ENCODE measurements around the gene SPAG9.
A peak's percentile ranks its signal among the peaks of the same experiment; 100 is the strongest.
"Not testable (repeated sequence)": the region's sequence is repeated elsewhere in the genome, so short reads cannot be mapped to it uniquely, and the experiment has no call there.

The SPAG9 gene

DNA sequence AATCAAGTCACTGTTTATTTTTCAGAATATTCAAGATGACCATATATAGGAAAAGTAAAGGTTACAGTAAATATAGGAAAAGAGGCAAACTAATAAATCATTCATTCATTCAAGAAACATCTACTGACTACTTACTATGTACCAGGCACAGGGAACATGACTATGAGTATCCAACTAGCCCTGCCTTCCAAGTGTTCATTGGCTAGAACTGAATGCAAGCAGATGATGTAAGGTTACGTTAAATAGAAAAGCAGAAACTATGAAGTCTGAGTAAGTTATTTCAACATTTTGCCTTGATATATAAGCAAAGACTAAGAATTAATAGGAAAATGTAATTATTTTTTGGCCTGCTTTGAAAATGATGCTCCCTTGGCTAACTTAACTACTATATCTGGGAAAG is 36.7 kb downstream of the SPAG9 start:
- no peak for FAIRE-seq

DNA sequence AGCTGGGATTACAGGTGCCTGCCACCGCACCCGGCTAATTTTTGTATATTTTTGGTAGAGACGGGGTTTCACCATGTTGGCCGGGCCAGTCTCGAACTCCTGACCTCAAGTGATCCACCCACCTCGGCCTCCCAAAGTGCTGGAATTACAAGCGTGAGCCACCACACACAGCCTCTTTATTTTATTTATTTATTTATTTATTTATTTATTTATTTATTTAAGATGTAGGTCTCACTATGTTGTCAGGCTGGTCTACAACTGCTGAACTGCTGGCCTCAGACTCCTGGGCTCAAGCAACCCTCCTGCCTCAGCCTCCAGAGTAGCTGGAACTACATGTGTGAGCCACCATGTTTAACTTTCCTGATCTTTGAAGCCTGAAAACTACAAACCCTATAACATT is 37.3 kb downstream of the SPAG9 start:
- not testable (repeated sequence) for FAIRE-seq

DNA sequence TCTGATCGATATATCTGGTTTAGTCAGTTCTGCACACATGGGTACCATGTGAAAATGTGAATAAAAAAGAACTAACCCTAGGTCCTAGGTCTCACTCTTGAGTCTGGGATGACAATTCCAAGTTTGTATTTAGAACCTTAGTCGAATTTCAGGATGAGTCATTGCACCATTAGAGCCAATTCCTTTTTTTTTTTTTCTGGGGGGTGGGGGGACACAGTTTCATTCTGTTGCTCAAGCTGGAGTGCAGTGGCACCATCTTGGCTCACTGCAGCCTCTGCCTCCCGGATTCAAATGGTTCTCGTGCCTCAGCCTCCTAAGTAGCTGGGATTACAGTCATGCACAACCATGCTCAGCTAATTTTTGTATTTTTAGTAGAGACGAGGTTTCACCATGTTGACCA is 41.6 kb downstream of the SPAG9 start:
- FAIRE-seq: no peak

DNA sequence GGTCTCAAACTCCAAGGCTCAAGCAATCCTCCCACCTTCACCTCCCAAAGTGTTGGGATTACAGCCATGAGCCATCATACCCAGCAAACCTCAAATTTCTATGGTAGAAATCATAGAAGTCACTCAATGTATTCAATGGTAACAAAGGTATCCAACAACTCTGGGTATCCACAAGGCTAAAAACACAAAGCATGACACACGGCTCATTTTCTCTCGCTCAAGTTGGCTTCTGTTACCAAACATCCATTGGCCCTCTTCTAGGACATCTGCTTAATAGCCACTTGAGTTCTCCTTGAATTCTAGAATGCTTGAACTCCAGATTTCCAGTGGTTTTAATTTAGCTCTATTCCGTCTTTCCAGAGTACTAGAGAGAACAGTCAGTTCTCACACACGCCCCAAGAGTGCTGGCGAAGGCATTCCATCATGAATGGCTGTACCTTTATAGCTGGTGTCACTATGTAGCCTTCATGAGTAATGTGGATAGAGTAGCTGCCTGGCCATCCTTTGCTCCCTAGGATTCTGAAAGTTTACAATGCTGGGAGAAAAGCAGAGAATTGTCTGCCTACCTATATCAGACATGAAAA is 42.6 kb downstream of the SPAG9 start:
- FAIRE-seq: no peak

DNA sequence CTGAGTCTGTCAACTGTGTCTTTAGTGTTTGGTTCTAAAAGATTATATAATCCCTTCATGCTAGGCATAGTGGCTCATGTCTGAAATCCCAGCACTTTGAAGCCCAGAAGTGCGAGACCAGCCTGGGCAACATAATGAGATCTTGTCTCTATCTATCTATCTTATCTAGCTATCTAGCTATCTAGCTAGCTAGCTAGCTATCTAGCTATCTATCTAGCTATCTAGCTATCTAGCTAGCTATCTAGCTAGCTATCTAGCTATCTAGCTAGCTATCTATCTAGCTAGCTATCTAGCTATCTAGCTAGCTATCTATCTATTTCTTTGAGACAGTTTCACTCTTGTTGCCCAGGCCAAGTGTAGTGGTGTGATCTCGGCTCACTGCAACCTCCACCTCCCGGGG is 43.8 kb downstream of the SPAG9 start:
- no peak for FAIRE-seq

DNA sequence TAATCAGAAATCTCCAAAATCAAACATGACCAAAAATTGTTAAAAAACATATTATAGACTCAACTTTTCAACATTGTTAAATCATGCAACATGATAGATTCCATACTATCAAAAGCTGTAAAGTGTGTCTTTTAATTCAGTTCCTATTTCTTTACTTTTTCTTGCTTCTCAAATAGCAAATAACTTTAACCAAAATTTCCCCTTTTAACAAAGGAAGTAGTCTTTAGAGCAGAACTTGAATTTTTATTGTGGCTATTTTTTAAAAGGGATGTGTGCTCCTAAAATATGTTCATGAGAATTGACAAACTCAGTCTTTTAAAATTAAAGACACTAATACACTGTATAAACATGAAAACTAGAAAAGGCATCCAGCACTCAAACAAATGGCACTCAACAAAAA is 49.1 kb downstream of the SPAG9 start:
- FAIRE-seq: peak; percentile 65

DNA sequence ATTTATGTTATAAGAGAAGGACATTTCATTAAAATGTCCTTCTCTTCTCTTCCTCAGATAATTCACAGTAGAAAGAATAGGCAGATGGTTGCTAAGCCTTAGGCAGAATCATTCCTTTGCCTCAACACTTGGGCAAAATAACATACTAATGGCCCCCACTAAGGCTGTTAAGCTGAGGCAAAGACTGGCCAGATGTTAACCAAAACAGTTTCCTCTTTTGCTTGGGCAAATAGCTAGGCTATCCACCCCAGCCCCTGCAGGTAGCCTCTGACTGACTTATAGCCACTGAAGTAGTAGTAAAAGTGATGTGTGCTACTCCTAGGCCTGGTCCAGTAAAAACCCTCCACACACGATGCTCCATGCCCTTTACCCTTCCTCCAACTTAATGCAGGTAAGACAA is 55.2 kb downstream of the SPAG9 start:
- no peak for FAIRE-seq

DNA sequence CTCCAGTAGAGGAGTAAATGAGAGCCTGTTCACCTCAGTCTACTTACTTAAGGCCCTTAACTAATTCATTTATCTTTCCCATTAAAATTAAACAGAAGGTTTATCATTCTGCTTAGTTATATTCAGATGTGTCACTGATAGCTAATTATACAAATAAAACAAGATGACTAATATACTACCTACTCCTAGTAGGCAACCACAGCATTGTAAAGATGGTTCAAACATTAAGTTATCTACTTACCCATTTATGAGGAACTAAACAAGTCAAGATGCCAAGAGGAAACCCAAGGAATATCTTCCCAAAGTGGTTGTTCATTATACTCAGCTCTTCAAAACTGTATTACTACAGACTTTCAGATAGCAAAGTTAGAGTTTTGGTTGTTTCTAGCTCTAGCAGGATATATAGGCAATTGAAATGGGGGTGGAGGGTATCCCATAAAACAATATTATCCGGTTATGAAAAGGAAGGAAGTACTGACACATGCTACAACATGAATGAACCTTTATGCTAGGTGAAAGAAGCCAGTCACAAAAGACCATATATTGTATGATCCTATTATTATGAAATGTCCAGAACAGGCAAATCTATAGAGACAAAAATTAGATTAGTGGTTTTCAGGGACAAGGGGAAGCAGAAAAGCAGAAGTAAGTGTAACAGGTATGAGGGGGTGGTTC is 56.5 kb downstream of the SPAG9 start:
- no peak for FAIRE-seq

DNA sequence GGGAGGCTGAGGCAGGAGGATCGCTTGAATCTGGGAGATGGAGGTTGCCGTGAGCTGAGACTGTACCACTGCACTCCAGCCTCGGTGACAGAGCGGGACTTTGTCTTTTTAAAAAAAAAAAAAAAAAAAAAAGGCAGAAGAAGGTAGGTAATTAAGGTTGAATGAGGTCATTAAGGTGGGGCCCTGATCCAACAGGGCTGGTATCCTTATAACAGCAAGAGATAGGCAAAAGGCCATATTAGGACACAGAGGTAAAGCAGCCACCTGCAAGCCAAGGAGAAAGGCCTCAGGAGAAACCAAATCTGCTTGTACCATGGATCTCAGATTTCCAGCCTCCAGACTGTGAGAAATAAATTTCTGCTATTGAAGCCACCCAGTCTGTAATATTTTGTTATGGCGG is 60.3 kb downstream of the SPAG9 start:
- FAIRE-seq: no peak

DNA sequence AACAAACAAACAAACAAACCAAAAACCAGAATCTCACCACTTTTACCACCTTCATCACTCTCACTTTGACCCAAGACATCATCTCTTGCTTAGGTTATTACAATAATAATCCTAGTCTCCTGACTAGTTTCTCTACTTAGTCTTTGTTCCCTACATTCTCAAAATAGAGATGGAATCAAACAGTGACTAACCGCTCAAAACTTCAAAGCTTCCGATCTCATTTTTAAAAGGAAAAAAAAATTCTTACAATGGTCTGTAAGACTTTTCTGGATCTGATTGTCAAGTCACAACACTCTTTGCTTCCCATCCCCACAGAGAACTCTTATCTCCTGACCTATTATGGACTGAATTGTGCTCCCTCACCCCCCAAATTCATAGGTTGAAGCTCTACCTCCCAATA is 60.9 kb downstream of the SPAG9 start:
- no peak for FAIRE-seq

DNA sequence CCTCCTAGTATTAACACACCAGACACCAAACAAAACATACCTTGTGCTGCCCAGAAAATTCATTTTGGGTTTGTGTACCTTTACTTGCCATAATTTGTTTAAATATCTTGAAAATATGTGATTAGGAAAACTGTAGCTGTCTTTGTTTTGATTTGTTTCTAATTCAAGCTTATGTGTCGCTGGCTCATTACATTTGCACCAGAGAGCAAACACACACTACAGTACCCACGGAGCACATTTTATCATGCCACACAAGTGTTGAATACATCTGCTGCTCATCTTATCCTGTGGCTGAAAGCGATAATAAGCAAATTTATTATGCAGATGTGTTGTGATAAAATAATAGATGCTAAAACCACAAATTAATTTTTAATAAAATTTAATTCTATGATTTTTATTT is 63.1 kb downstream of the SPAG9 start:
- FAIRE-seq: no peak

DNA sequence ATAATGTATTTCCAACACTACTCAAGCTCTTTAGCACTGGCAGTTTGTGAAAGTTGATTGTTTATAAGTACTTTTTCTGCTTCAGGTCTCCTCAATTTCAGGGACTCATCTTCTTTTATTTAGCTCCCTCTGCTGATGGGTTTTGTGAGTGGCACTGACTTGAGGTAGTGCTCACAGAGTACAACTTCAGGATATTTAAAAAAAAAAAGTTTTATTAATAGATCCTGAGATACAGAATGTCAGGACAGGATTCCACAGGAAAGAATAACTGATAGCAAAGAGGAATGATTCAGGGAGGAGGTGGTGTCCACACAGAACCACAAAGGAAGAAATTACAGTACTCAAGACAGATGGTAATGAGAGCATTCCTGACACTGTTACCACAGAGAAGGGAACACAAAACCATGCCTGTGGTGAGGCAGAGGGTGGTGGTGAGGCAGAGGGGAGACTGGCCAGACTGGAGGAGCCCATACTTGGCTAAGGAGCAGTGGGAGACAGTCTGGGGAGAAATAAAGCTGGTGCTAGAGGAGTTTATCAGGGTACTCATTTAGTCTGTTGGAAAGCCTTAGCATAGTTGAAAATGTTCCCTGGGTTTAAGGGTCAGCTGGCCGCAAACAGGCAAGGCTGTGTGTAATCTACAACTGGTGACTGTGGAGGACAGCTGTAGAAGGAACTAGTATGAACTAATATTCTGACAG is 63.7 kb downstream of the SPAG9 start:
- FAIRE-seq: peak; percentile 46

DNA sequence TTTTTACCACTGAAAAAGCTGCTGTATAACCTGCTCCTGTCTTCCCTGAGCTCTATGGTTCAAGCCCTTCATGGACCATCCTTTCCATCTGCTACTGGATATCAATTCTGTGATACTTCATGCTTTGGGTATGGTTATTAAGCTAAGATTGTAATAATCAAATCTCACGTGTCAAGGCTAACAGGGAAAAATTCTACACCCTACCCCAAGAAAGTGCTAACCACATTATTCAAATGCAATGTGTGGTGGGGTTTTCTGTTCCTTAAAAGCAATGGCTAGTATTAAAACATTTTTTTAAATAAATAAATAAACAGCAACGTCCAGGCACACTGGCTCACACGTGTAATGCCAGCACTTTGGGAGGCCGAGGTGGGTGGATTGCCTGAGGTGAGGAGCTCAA is 65.9 kb downstream of the SPAG9 start:
- no peak for FAIRE-seq

DNA sequence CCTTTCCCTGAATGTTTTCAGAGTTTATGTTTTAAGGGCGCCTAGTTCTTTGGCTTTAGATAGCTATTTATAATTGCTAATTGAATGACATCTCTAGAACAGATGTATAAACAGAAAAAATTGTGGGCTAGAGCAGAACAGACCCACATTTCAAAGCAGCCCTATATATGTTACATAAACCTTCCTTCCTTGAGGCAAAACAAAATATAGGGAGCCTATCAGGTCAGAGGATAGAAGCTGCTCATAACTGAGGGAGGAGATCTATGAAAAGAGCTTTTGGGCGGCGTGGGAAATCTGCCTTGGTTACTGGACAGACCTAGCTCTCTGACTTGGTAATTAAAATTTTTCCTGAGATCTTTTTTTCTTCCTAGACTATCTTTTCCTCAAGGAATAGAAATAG is 68.4 kb downstream of the SPAG9 start:
- FAIRE-seq: no peak

DNA sequence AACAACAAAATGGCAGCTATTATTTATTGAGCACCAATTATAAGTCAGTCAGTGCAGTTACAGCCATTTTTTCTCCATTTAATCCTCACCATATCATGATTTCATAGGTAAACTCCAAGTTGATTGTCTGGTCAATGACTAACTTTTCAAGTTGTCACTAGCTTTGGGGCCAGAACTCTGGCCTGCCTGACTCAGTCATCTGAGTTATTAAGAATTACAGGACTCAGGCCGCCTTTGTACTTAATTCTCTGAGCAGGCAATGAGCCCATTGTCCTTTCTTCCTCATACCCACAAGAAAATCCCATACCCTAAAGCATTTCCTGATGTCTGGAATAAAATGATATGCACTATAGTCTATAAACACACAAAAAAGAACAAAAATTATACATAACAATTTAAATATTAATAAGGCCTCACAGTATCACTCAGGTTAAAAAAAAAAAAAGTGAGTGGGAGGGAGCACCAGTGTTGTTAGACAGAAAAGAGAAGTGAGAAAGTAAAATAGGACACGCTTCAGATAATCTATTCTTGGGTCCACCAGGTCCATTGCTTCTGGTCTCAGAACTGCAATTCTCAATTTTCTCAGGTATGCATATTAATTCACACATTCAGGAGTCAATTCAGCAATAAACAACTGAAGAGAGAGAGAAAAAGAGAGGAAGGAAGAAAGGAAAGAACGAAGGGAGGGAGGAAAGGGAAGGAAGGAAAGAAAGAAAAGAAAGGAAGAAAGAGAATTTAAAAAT is 70.2 kb downstream of the SPAG9 start:
- FAIRE-seq: no peak

DNA sequence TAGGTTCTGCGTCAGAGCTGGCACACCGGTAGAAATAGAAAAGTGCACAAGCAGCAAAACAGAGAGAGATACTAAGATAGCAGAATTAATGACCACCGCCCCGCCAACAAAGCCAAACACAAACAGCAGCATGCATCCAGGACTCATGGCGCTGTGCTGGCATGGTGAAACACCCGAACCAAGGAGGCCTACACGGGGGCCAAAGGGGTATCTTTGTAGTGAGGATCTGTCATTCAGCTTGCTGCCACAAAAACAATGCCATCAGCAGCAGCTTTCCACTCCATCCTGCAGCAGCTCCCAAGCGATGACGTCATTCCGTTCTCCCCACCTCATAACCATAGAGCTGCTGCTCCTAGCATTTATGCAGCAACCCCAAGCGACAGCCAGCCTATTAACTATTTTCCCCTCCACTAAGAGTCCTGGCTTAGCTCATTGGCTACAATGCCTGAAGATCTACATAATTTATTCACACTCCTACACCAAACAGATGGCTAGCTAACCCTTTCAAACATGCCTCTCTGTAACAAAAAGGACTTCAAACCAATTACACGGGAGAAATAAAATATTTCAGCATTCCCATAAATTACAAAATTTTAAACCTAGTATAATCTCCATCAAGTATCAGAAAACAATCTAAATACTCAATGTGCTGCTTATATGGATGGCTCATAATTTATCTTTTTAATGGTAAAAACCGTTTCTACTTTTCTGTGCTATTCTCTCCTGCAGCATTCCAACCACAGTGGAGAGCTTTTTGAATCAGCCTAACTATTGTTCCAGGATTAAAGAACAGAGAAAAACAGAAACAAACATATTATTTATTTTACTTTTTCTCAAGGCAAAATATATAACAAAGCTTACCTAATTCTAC is 73.9 kb downstream of the SPAG9 start:
- FAIRE-seq: no peak

DNA sequence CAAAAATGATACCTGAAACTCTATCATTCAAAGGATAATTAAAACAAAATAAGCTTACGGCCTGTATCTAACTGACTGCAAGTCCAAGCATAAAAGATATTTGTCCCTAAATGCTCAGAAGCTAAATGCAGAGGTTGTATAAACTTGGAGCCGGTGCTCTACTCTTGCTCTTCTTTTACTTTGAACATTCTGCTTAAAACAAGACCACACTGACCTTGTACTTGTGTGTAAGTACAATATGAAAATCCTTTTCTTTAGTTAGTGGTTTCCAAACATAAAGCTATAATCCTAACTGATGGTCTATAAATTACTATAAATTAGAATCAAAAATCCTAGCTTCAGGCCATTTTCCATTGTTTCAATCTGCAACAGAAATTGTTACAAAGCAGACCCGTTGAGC is 74.6 kb downstream of the SPAG9 start:
- FAIRE-seq: no peak

DNA sequence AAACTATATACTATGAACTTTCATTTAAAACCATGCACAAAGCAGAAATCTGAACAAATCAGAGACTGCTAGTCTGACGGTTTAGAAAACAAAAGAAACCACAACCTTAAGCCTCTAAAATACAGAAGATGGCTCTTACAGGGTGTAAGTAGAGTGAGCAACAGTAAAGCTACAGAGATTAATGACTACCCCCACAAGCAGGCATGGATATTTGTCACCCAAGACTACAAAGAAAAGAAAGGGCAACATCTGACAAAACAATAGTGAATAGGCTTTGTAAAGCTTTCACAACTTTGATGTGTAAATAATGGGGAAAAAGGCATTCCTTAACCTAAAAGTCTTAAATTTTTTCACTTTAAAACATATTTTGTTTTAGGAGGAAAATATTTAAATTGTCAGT is 75.0 kb downstream of the SPAG9 start:
- FAIRE-seq: no peak

DNA sequence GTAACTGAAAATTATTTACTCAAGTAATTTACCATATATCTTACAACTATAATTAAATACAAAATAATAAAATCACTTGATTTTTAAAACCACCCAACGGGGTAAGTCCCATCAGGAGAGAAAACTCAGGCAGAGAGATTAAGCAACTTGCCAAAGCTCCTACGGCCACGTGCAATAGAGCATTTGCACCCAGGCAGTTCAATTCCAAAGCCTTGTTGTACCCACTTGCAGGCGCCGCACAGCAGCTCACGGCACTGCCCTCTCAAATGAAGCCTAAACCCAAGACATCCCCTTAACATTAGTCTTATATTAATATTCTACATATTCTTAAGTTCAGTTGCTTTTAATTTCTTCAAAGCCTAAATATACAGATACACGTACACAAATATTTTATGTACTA is 75.7 kb downstream of the SPAG9 start:
- FAIRE-seq: no peak

DNA sequence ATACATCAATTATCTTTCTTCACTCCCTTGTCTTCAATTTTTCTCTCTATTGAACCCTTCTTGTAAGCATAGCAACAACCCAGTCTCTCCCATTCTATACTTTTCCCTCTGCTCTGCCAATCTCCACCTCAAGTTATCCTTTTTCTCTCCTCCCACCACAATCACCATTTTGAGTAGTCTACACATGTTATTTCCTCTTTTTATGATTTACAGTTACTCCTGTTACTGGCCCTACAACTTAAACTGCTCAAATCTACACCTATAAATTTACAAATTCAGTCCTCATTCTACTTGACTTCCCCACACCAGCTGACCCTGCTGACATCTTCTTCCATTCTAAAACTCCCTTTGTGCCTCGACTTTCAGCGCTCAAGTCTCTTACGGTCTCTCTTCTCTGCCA is 84.6 kb downstream of the SPAG9 start:
- FAIRE-seq: no peak

DNA sequence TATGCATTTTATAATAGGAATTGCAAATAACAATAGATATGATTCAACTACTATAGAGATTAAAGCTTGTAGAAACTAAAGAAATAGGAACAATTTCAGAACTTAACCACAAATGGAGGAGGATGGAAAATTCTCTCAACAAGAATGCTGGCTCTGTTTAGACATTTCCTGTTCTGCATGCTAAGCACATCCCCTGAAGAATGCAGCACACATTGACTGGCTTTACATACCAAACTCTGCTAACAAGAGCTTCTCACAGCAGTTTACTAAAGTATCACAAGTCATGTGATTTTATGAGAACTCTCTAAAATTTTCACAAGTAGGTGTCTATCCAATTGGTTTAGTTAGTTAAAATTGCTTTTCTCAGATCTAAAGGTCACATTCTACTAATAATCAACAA is 85.2 kb downstream of the SPAG9 start:
- no peak for FAIRE-seq

DNA sequence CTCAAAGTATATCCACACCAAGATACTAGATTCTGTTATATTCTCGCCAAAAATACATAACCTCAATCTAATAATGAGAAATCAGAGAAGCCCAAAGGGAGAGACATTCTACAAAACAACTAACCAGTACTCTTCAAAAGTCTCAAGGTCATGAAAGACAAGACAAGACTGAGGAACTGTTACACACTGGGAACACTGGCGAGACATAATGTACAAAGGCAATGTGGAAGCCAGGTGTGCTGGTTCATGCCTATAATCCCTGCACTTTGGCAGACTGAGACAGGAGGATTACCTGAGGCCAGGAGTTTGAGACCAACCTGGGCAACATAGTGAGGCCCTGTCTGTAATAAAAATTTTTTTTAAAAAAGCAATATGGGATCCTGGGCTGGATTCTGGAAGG is 85.9 kb downstream of the SPAG9 start:
- no peak for FAIRE-seq

DNA sequence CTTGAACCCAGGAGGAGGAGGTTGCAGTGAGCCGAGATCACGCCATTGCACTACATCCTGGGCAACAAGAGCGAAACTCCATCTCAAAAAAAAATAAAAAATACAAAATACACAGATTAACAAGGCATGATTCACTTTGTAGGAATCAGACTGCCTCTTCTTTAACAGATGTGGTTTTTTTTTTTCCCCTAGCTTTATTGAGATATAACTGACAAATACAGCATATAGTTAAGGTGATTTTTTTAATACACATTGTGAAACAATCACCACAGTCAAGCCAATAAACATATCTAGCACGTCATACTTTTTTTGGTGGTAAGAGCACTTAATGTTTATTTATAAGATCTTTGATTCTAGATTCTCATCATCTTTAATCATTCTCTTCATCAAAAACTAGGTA is 87.8 kb downstream of the SPAG9 start:
- no peak for FAIRE-seq
